HepG2 (cell line): ENCODE results near the gene AJUBA. TPM values are rescaled to one million over a fixed set of nuclear protein-coding genes. Genes with fewer than 3 reads are reported as not detected.

ENCODE experiments used
- ATAC-seq: fragments of 200-7000 bp; cut with Tn5 transposase; 3 replicates; pipeline ENCODE4 v1.9.1; 2020; ENCODE audit warnings: mild to moderate bottlenecking, moderate library complexity
- BruUV-seq: library from RNA; stranded (reverse); fragments of 400-500 nt; replicated peaks from 2 replicates; lab custom pipeline; 2021; lab: Mats Ljungman, UMichigan
- CTCF ChIA-PET: fragments of 300-600 bp; formaldehyde crosslinking; extraction: SDS; loops from one replicate; lab custom pipeline; 2021; ENCODE audit warnings: low total read pairs, inconsistent platforms, low intra/inter-chr PET ratio; lab: Yijun Ruan, JAX
- POLR2A ChIA-PET: fragments of 350-600 bp; sonication (Branson Sonifier 250); formaldehyde crosslinking; loops from one replicate; lab custom pipeline; 2020; ENCODE audit warnings: antibody characterized with exemption, inconsistent platforms; lab: Yijun Ruan, JAX
- DNase-seq: peaks from one replicate; pipeline ENCODE4 v3.0.0-alpha.2; 2015; ENCODE audit warnings: low spot score
- FAIRE-seq: peaks from 3 replicates; lab custom pipeline; 2011; peaks lifted over from hg19 to GRCh38; lab: Jason Lieb, UNC
- H2AFZ ChIP-seq: one replicate; pipeline ENCODE4 v1.6.1; 2011; ENCODE audit warnings: low read length, inconsistent platforms
- H3K27ac ChIP-seq: fragments of 300-600 bp; 3 replicates; pipeline ENCODE4 v1.8.0; 2011; ENCODE audit warnings: mixed run types, mild to moderate bottlenecking, mixed read lengths, low read length, inconsistent platforms; ENCODE audit not compliant: insufficient read depth; ENCODE audit errors: extremely low read length
- H3K27me3 ChIP-seq, 2 experiments: fragments of 200-600 bp in 1 of 2; 2 replicates in 1 of 2; 3 replicates in 1 of 2; pipeline versions ENCODE4 v1.6.0 to v1.8.0; 2011; ENCODE audit warnings: low read length in 2 of 2, mild to moderate bottlenecking in 2 of 2, moderate library complexity in 2 of 2, inconsistent platforms in 1 of 2; ENCODE audit not compliant: insufficient read depth in 2 of 2, control insufficient read depth in 1 of 2
- H3K36me3 ChIP-seq, 2 experiments: fragments of 200-600 bp in 1 of 2; replicated peaks in 1 of 2; 2 replicates in 1 of 2; 3 replicates in 1 of 2; pipeline versions ENCODE4 v1.5.1 to v1.8.0; 2011; ENCODE audit warnings: low read length in 2 of 2, inconsistent platforms in 1 of 2; ENCODE audit not compliant: insufficient read depth in 2 of 2, control insufficient read depth in 1 of 2
- H3K4me1 ChIP-seq: 2 replicates; pipeline ENCODE4 v1.5.1; 2012; ENCODE audit warnings: low read length, inconsistent platforms; ENCODE audit not compliant: insufficient read depth
- H3K4me2 ChIP-seq: 2 replicates; pipeline ENCODE4 v1.6.0; 2011; ENCODE audit warnings: low read depth, low read length, inconsistent platforms
- H3K4me3 ChIP-seq, 3 experiments: fragments of 200-600 bp in 1 of 3; sonication (generic), shearing (Covaris generic) in 1 of 3; replicated peaks in 1 of 3; 2 replicates each; pipeline ENCODE4 v1.5.1; 2011 to 2016; ENCODE audit warnings: low read length in 3 of 3, inconsistent platforms in 2 of 3, low read depth in 2 of 3, mild to moderate bottlenecking in 2 of 3, control low read depth in 1 of 3, mixed read lengths in 1 of 3; ENCODE audit not compliant: insufficient read depth in 1 of 3
- H3K79me2 ChIP-seq: one replicate; pipeline ENCODE4 v1.6.1; 2011; ENCODE audit warnings: low read length, inconsistent platforms; ENCODE audit not compliant: insufficient read depth
- H3K9ac ChIP-seq: 2 replicates; pipeline ENCODE4 v1.6.0; 2011; ENCODE audit warnings: mild to moderate bottlenecking, low read depth, low read length, inconsistent platforms; ENCODE audit not compliant: insufficient read depth
- H3K9me3 ChIP-seq: 2 replicates; pipeline ENCODE4 v1.5.1; 2012; ENCODE audit warnings: mild to moderate bottlenecking, low read length
- H4K20me1 ChIP-seq: 2 replicates; pipeline ENCODE4 v1.6.0; 2011; ENCODE audit warnings: inconsistent platforms, mild to moderate bottlenecking, low read length, moderate library complexity; ENCODE audit not compliant: insufficient read depth
- FOSL1 ChIP-seq: sonication (generic); formaldehyde crosslinking; IDR thresholded peaks from 2 replicates; pipeline ENCODE4 v1.9.0; 2021; ENCODE audit warnings: missing genetic modification reagents, borderline replicate concordance
- GFI1 ChIP-seq: sonication (generic); formaldehyde crosslinking; IDR thresholded peaks from 2 replicates; pipeline ENCODE4 v1.5.0; 2020; ENCODE audit warnings: missing genetic modification reagents, mild to moderate bottlenecking, borderline replicate concordance
- KDM5A ChIP-seq: fragments of 200-600 bp; sonication (generic); IDR thresholded peaks from 2 replicates; pipeline ENCODE4 v1.7.0; 2018; ENCODE audit warnings: antibody characterized with exemption, mild to moderate bottlenecking, low read length, borderline replicate concordance
- TCF7L2 ChIP-seq: IDR thresholded peaks from 2 replicates; pipeline ENCODE4 v1.6.1; 2011; ENCODE audit warnings: mild to moderate bottlenecking, low read depth, low read length, moderate library complexity
- ZBTB25 ChIP-seq: IDR thresholded peaks from 2 replicates; pipeline ENCODE4 v1.6.1; 2018; ENCODE audit warnings: missing genetic modification reagents
- ZBTB34 ChIP-seq: sonication (generic); formaldehyde crosslinking; IDR thresholded peaks from 2 replicates; pipeline ENCODE4 v1.8.0; 2022; ENCODE audit warnings: mild to moderate bottlenecking, missing genetic modification reagents
- ZGPAT ChIP-seq: IDR thresholded peaks from 2 replicates; pipeline ENCODE4 v1.6.1; 2016; ENCODE audit warnings: mild to moderate bottlenecking
- ZNF776 ChIP-seq: sonication (generic); formaldehyde crosslinking; IDR thresholded peaks from 2 replicates; pipeline ENCODE4 v1.4.0; 2020; ENCODE audit warnings: mild to moderate bottlenecking, missing genetic modification reagents
- WGBS: methylation state at CpG from one replicate; pipeline ENCODE4 v1.1.6; 2017; ENCODE audit warnings: low lambda C conversion rate; 5-methylcytosine and 5-hydroxymethylcytosine counted together
- in situ Hi-C: cut with HindIII; loops from 2 replicates; pipeline ENCODE4 v1.10.0; 2017; ENCODE audit warnings: low pct_unique_long_range_greater_than_20kb; ENCODE audit not compliant: extremely low pct_ligation_motif_present
- intact Hi-C: fragments of 100-400 bp; cut with micrococcal nuclease; formaldehyde crosslinking; loops from one replicate; pipeline ENCODE4 v1.10.0; 2022; ENCODE audit not compliant: unreplicated experiment
- polyA plus RNA-seq, 8 experiments: library from polyadenylated mRNA; depleted of rRNA in 3 of 8; stranded (reverse) in 7 of 8; unstranded in 1 of 8; fragments of >200 nt; fragmentation: Illumina TruSeq in 4 of 8; extraction: Trizol in 4 of 8; gene quantifications; 2 replicates each; pipeline versions ENCODE4 v1.2.1 to v1.2.3, GENCODE V29; 2011 to 2016; ENCODE audit warnings: low read depth in 4 of 8, missing spikeins in 1 of 8, mixed read lengths in 1 of 8; ENCODE audit not compliant: insufficient read depth in 1 of 8
- total RNA-seq, 5 experiments: library from RNA; depleted of rRNA; stranded (reverse); fragments of >200 nt; fragmentation: Illumina TruSeq; extraction: Trizol; gene quantifications; 2 replicates each; pipeline ENCODE4 v1.2.3, GENCODE V29; 2016; ENCODE audit warnings: low read depth in 1 of 5

Gene AJUBA
- total and polyA plus RNA-seq, 2 of the 13 experiments (the other 11 are each of a cell fraction or from before 2014, with no cell fraction given), result 157 to 241 TPM

- H3K27me3 ChIP-seq, result no peaks in the 10 kb centered on the region
- WGBS, result 95% methylated on average over 2 of the region's 2 CpGs
- in situ Hi-C loops, result no loop called here
- H4K20me1 ChIP-seq, result no peaks in the 10 kb centered on the region
- no peak overlapping the region for H2AFZ ChIP-seq
- no peak overlapping the region for H3K27ac ChIP-seq
- DNase-seq (no peak), FAIRE-seq (no peak), ATAC-seq (no peak)
- intact Hi-C loops, result no loop called here
- peaks cover 8% of the 10 kb centered on the region for H3K4me1 ChIP-seq
- no peaks in the 10 kb centered on the region for H3K79me2 ChIP-seq
- no TSS peak for BruUV-seq
- H3K4me2 ChIP-seq, result no peak overlapping the region
- peaks cover 0 to 3% of the 10 kb centered on the region in 2 experiments; a peak in 1 of 5 replicates for H3K36me3 ChIP-seq
- H3K9ac ChIP-seq, result no peak overlapping the region
- POLR2A ChIA-PET, result interaction anchor here (0.8 to 3.1 kb wide), 6 partner anchors 10 to 68 kb away, joined by 3 to 7 read pairs (median 6); partner anchors contain the start of gene AJUBA
- CTCF ChIA-PET, result no interaction called here
- no peak overlapping the region for H3K4me3 ChIP-seq
- TF ChIP-seq KDM5A (no peak), FOSL1 (CRISPR knock-in tag) (no peak), TCF7L2 (no peak), ZBTB25 (no peak), GFI1 (CRISPR knock-in tag) (no peak), ZNF776 (CRISPR knock-in tag) (no peak), ZGPAT (CRISPR knock-in tag) (no peak), ZBTB34 (CRISPR knock-in tag) (no peak)
- no peaks in the 10 kb centered on the region for H3K9me3 ChIP-seq
Observed at GRCh38 chr14:23000860-23001259, 18.5 kb upstream of the AJUBA start.
